A673 (cell line): ENCODE results near the gene NAT8L. TPM values are rescaled to one million over a fixed set of nuclear protein-coding genes. Genes with fewer than 3 reads are reported as not detected.

ENCODE experiments used
- BruUV-seq: library from RNA; stranded (reverse); fragments of 400-500 nt; replicated peaks from 2 replicates; lab custom pipeline; 2021; lab: Mats Ljungman, UMichigan
- CTCF ChIA-PET: fragments of 300-600 bp; sonication (Branson Sonifier 250); formaldehyde crosslinking; loops from one replicate; lab custom pipeline; 2022; ENCODE audit warnings: antibody characterized with exemption; lab: Charles Lee
- POLR2A ChIA-PET: fragments of 300-600 bp; sonication (Branson Sonifier 250); formaldehyde crosslinking; loops from one replicate; lab custom pipeline; 2022; ENCODE audit warnings: antibody characterized with exemption; ENCODE audit not compliant: low non-redundant PET; lab: Charles Lee
- DNase-seq: peaks from one replicate; pipeline ENCODE4 v3.0.0-alpha.2; 2015; ENCODE audit warnings: low spot score
- H3K27ac ChIP-seq: fragments of 200-600 bp; sonication (generic); 2 replicates; pipeline ENCODE4 v1.5.1; 2016; ENCODE audit warnings: mixed run types, low read depth, mild to moderate bottlenecking, mixed read lengths, antibody characterized with exemption, low read length; ENCODE audit not compliant: poor library complexity, severe bottlenecking
- H3K27me3 ChIP-seq: fragments of 200-600 bp; sonication (generic); replicated peaks from 2 replicates; pipeline ENCODE4 v1.6.1; 2017; ENCODE audit warnings: mixed run types, low read depth, mild to moderate bottlenecking, mixed read lengths, antibody characterized with exemption, low read length; ENCODE audit not compliant: insufficient read depth, poor library complexity
- H3K36me3 ChIP-seq: fragments of 200-600 bp; sonication (generic); 2 replicates; pipeline ENCODE4 v1.6.1; 2016; ENCODE audit warnings: mixed run types, mild to moderate bottlenecking, mixed read lengths, antibody characterized with exemption, low read length; ENCODE audit not compliant: insufficient read depth, poor library complexity, severe bottlenecking
- H3K4me1 ChIP-seq: fragments of 200-600 bp; sonication (generic); 2 replicates; pipeline ENCODE4 v1.6.1; 2017; ENCODE audit warnings: mixed run types, mild to moderate bottlenecking, mixed read lengths, antibody characterized with exemption, low read length; ENCODE audit not compliant: insufficient read depth, poor library complexity, severe bottlenecking
- H3K4me3 ChIP-seq: fragments of 200-600 bp; sonication (generic); 2 replicates; pipeline ENCODE4 v1.5.1; 2016; ENCODE audit warnings: low read depth, mixed run types, mild to moderate bottlenecking, mixed read lengths, low read length; ENCODE audit not compliant: poor library complexity, severe bottlenecking
- H3K9me3 ChIP-seq: fragments of 200-600 bp; sonication (generic); 2 replicates; pipeline ENCODE4 v1.6.1; 2016; ENCODE audit warnings: mixed run types, low read depth, mild to moderate bottlenecking, mixed read lengths, antibody characterized with exemption, low read length; ENCODE audit not compliant: poor library complexity, severe bottlenecking
- CTCF ChIP-seq: fragments of 300-800, 200-600 bp; sonication (generic); conservative IDR thresholded peaks from 2 replicates; pipeline ENCODE4 v1.5.1; 2017; ENCODE audit warnings: low read depth, mild to moderate bottlenecking, antibody characterized with exemption, low read length, moderate library complexity, mixed read lengths
- EZH2 ChIP-seq: fragments of 200-600 bp; sonication (generic); IDR thresholded peaks from 2 replicates; pipeline ENCODE4 v1.6.1; 2017; ENCODE audit warnings: borderline replicate concordance, low read depth, mild to moderate bottlenecking, mixed read lengths, antibody characterized with exemption, low read length; ENCODE audit not compliant: poor library complexity, severe bottlenecking
- intact Hi-C: fragments of 100-400 bp; cut with micrococcal nuclease; formaldehyde crosslinking; loops from one replicate; pipeline ENCODE4 v1.10.0; 2022; ENCODE audit not compliant: unreplicated experiment
- total RNA-seq: library from RNA; stranded (reverse); gene quantifications from 2 replicates; pipeline ENCODE4 v1.2.3, GENCODE V29; 2021

Gene NAT8L
- total RNA-seq, 1 experiment from 2014 or later = 2.5 TPM

- no peak overlapping the region for H3K4me3 ChIP-seq
- ChIA-PET CTCF (no interaction called here), POLR2A (no interaction called here)
- no peaks in the 10 kb centered on the region for H3K9me3 ChIP-seq
- no peaks in the 10 kb centered on the region for H3K36me3 ChIP-seq
- no peak for TF ChIP-seq CTCF
- TF ChIP-seq EZH2 = no peak
- H3K27ac ChIP-seq = no peak overlapping the region
- intact Hi-C loops = no loop called here
- H3K27me3 ChIP-seq = peaks cover 3% of the 10 kb centered on the region
- no TSS peak for BruUV-seq
- H3K4me1 ChIP-seq = no peaks in the 10 kb centered on the region
- no peak for DNase-seq
Observed at GRCh38 chr4:2062808-2063524, 3.8 kb downstream of the NAT8L start.

- intact Hi-C loops = no loop called here
- DNase-seq = no peak
- no peak for TF ChIP-seq CTCF
- TF ChIP-seq EZH2 = no peak
- Histone ChIP-seq H3K27ac (no peak overlapping the region), H3K4me1 (no peaks in the 10 kb centered on the region), H3K9me3 (no peaks in the 10 kb centered on the region), H3K36me3 (no peaks in the 10 kb centered on the region), H3K4me3 (no peak overlapping the region), H3K27me3 (no peaks in the 10 kb centered on the region)
- no TSS peak for BruUV-seq
- CTCF ChIA-PET = no interaction called here
- POLR2A ChIA-PET = no interaction called here
Observed at GRCh38 chr4:2063557-2064275, 4.6 kb downstream of the NAT8L start.

- H3K4me3 ChIP-seq = no peak overlapping the region
- TF ChIP-seq CTCF = no peak
- TF ChIP-seq EZH2 = no peak
- intact Hi-C loops = no loop called here
- H3K27me3 ChIP-seq = no peaks in the 10 kb centered on the region
- BruUV-seq = no TSS peak
- DNase-seq = no peak
- ChIA-PET POLR2A (no interaction called here), CTCF (no interaction called here)
- H3K4me1 ChIP-seq = no peaks in the 10 kb centered on the region
- H3K27ac ChIP-seq = no peak overlapping the region
- H3K36me3 ChIP-seq = no peaks in the 10 kb centered on the region
- no peaks in the 10 kb centered on the region for H3K9me3 ChIP-seq
Observed at GRCh38 chr4:2064276-2064991, 5.3 kb downstream of the NAT8L start.
